ENCODE measurements around the gene CBY1.

The CBY1 gene

DNA sequence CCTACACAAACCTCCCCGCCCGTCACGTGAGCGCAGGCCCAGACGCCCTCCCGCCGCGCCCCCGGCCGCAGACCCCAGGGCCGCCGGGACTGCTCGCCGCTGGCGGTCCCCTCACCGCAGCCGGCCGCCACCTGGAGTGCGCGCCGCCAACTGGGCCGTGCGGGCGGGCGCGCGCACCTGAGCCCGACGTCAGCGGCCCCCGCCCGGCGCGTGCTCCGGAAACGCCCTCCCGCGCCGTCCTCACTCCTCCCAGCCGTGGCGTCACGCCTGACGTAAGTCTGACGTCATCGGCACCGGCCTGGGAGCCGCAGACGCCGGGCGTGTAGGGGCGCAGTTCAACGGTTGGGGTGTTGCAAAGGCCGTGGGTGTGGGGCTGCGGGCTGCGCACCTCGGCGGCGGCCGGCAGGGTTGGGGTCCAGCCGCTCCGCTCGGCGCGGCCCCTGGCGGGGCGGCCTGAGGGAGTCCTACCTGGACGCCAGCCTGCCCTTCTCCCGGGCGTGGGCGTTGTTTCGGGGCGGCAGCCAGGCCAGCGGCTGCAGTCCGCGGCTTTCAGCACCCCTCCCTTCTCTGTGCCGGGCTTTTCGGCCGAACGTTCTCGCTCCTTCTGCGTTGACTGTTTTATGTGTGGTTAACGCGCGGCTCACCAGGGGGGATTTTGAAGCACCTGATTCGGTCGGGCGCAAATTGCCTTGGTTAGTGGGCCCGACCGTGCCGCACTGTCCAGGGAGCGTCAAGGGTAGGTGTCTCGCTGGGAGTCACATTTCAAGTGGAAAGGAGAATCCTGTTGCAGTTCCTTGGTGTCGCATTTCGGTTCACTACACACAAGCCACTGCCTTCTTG is 44.6 kb downstream of the CBY1 start, which contains the start of gene JOSD1:
Gene JOSD1, minus strand, starts transcription at position 155 of the 840 bp plus-strand sequence. CDS start 956 bp downstream, outside the sequence.
- peak; percentile 99 for DNase-seq (ENCODE audit: low spot score)

DNA sequence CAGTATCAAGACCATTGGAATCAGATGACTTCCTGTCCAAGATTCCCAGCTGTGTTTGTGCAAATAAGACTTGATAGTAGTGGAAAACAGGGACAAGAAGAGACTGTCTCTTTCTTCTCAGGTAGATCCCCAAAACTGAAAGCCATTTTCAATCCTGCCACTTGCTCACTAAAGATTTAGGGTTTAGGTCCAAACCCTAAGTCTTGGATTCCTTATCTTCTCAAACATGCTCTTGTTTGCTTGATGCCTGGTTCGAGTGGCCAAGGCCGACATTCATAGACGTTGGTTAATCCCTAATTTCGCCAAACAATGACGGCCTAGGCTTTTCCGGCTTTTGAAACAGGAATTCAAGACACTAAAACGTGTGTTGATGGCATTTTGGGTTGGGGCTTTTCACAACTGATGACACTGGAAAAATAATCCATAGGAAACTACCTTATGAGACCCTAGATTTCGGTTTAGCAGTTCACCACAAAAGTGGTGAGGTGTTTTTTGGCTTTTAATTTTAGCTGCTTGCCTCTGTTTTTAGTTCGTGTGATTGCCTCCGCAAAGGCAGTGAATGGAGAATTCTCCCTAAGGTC is 48.3 kb downstream of the CBY1 start:
- peak; percentile 58 for DNase-seq (ENCODE audit: low spot score)

DNA sequence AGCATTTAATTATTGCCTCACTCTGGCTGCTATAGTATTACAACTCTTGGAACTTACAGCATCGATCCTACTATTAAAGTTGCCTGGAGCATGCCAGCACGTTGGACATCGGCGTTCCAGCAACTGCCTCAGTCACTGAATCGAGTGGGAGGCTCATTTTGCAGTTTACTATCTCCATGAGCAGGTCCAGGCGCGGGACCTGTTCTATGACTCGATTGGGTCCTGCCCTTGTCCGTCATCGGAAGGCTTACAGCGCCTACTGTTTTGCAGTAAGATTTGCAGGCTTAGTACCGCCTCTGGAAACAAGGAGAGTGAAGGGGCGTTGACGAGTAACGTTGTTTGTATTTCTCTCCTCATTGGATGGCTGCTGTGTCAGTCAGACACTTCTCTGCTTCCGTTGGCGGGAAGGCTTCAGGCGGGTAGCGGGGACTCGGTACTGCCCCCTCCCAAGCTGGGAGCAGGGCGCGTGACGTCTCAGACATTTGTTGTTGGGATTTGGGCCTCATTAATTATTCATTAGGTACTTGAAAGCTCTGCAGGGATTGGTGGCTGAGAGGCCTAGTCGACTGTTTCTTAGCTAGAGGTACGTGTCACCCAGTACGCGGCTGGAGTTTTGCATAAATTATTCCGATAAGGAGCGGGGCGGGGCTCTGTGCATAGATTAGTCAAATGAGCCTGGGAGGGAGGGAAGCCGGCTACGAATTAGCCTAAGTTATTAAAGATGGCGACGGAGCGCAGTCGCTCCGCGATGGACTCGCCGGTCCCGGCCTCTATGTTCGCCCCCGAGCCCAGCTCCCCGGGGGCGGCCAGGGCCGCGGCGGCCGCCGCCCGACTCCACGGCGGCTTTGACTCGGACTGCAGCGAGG is 49.0 kb downstream of the CBY1 start, which contains the start of gene GTPBP1:
Gene GTPBP1, plus strand, starts transcription at position 710 of the 866 bp plus-strand sequence. Its CDS starts 12 bp downstream, at position 722.
- peak; percentile 100 for DNase-seq (ENCODE audit: low spot score)

DNA sequence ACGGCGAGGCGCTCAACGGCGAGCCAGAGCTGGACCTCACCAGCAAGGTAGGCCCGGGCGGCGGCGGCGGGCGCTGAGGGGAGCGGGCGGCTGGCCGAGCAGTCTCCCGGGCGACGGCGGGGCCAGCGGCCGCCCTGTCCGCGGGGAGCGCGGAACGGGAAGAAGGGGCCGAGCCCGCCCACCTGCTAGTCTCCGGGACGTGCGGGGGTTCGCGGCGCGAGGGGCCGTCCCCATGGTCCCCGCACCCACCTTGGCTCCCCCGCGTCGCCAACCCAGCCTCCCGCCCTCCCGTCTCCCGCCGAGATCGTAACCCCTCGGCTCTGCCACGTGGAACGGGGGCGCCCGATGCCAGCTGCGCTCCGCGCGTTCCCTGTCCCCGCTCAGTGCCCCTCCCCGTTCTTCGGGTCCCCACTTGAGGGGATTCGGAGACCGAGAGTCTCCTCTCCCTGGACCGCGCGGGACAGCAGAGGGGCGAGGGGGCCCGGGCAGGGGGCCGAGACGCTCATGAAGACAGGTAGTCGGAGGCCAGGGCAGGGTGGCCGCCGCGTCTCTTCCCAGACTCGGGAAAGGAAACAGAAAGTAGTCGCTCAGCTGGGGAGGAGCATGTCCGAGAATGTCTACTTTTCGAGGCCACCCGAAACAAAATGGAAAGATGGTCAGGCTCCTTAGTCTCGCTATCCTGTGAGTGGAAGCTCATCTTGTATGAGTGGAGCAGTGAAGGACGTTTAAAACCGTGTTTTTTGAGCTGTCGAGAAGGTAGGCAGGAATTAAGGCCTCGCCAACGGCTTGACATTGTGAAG is 49.9 kb downstream of the CBY1 start:
- peak; percentile 60 for DNase-seq (ENCODE audit: low spot score)

DNA sequence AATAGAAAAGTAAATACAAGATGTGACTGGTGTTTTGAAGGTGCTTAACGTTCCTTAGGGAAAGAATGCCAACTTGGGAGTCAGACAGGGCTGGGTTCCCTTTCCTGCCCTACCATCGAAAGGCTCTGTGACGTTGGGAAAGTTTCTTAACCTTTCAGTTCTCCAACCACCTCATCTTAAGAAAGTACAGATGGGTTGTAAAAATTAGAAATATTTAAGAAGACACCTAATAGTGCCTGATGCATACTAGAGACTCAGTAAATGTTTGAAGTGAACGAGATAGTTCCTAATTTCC is 50.4 kb downstream of the CBY1 start:
- DNase-seq (ENCODE audit: low spot score): no peak

DNA sequence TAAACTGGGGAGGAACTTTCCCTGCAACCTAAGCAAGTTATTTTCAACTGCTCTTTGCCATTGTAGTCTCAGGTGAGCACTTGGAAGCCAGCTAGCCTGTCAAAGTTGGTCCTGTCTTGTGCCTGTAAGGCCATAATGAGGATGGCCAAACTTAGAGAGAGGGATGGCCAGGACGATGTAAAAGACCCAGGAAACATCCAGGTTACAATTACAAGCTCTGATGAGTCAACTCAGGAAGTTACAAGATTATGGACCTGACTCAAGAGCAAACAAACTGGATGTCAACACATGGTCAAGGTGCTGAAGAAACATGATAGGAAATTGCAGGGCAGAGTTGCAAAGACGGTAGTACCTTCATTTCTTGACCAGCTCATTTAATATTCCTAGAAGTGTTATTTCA is 50.9 kb downstream of the CBY1 start:
- DNase-seq (ENCODE audit: low spot score): peak; percentile 72

DNA sequence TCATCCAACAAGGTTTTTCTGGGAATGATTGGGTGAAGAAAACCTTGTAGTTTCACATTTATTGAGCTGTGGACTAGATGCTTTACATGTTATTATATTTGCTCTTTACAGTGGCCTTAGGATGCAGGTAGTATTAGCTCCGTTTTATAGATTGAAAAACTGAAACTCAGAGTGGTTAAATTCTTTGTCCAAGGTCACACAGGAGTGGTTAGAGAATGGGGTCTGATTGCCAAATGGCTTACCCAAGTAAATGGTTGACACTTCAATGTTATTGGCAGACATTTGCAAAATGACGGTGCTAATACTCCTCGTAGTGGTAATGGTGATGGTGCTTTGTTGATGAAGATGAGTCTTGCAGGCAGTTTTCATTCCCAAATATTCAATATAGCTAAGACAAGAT is 51.5 kb downstream of the CBY1 start:
- DNase-seq (ENCODE audit: low spot score): peak; percentile 37

DNA sequence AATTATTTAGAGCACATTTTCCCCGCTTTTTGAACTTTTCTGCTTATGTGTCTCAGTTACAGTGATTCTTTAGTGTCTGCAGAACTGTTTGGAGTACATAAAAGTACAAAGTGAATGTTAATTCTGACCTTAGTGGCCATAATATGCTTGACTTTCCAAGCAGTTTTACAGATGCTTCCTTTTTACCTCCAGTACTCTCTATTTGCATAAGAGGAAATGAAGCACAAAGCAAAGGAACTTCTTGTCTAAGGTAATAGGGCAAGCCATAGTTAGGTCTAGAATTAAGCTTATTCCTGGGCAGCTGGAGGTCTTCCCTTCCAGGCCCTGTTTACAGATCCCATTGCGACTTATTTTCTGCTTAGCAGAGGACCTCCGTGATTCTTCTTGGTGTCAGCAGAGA is 52.9 kb downstream of the CBY1 start:
- DNase-seq (ENCODE audit: low spot score): no peak

DNA sequence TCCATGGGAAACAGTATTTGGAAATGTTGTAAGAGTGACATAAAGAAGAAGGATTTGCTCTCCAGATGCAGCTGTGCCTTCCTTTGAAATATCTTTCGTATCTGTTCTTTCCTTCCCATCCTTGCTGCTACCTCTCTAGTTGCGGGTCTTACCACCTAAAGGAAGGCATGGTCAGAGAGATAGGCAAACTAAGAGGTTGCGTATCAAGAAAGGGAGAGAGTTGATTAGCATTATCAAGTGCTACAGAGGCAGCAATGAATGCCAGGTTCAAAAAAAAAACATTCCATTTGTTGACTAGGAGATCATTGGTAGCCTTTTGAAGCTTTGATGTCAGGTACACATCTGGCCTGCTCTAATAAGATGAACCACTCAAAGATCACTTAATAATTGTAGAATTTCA is 53.9 kb downstream of the CBY1 start:
- peak; percentile 77 for DNase-seq (ENCODE audit: low spot score)

DNA sequence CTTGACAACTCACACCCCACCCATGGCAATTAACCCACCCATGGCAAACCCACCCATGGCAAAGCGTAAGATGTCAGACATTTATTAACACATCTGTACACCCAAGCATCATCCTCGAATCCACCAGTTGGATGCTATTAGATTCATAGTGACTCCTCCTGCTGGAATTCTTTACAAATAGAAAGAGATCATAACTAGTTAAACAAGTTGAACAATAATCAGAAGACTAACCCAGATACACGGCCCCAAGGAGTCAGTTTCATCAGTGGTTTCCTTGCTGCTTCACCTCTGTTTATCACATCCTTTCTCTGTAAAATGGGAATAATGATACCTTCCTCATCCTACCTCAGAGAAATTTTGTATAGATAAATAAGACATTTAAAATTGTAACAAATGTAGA is 54.4 kb downstream of the CBY1 start:
- no peak for DNase-seq (ENCODE audit: low spot score)

DNA sequence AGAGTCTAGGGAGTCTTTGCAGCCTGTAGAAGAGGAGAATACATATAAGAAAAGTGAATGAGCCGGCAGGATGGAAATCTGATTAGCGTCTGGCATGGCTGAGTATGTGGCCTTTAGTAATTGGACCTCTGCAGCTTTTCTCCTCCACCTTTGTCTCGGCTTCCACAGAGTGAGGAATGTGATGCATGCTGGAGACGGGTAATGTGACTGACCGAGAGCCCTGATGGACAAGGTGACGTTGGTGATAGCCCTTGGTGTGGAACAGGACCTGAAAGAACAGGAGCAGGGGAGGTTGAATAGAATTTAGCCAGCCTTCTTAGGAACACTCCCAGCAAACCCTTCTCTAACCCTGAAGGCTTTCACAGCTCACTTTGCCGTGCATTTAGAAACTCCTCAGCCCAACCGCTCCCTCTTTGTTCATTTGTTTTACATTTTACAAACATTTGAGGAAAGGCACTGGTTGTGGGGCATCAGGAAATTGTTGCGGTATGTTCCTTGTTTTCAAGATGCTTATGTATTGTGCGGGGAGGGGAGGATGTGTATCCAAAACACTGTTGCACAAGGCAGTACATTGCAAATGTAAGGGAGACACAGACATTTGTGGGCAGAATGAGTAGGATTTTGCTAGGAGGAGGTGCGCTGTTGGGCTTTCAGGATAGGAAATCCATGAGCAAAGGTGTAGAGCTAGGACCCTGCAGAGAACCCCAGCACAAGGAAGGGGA is 56.2 kb downstream of the CBY1 start:
- DNase-seq (ENCODE audit: low spot score): no peak

DNA sequence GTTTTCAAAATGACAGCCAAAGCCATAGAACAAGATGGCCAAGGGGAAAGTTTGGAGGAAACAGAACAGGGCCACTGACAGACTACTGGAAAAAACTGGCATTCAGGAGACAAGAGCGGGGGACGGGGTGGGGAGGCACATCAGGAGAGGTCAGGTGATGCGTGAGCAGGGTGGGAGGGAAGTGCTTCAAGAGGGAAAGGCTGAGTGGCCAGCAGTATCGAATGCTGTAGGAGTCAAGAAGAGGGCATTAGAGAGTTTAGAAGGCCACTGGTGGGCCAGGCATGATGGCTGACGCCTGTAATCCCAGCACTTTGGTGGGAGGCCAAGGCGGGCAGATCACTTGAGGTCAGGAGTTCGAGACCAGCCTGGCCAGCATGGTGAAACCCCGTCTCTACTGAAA is 57.5 kb downstream of the CBY1 start:
- DNase-seq (ENCODE audit: low spot score): no peak

DNA sequence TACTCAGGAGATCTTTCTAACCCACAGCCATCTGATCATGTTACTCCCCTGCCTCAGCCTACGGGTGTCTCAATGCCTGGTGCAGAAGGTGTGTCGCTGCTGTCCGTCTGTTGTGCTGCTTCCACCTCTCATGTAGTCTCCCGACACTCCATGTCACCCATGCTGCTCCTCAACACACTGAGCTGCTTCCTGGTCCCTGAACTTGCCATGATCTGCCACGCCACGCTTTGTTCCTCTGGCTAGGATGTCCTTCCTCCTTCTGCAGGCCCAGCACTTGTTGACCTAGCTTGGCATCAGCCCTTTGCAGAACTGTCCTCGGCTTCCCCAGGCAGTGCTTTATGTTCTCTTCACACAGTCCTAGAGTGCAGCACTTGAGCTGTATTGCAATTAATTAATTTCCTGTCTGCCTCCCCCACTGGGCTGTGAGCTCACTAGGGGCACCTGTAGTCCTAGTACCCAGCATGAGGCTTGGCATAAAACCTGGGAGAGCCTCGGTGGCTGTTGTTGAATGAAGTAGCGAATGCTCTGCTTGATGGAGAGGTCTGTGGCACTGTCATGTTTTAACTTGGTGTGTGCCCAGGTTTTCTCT is 58.8 kb downstream of the CBY1 start:
- no peak for DNase-seq (ENCODE audit: low spot score)

DNA sequence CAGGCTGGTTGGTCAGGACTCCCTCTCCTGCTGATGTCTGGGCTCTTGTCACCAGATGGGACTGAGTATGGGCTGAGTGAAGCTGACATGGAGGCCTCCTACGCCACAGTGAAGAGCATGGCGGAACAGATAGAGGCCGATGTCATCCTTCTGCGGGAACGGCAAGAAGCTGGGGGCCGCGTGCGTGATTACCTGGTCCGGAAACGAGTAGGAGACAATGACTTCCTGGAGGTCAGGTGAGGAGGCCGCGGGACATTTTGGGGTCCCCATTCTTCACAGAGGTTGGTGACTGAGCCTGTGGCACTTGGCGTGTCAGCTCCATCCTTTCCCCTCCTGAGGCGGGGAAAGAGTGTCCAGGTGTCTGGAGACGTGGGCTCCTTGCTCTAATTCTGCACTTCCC is 59.4 kb downstream of the CBY1 start:
- DNase-seq (ENCODE audit: low spot score): no peak

DNA sequence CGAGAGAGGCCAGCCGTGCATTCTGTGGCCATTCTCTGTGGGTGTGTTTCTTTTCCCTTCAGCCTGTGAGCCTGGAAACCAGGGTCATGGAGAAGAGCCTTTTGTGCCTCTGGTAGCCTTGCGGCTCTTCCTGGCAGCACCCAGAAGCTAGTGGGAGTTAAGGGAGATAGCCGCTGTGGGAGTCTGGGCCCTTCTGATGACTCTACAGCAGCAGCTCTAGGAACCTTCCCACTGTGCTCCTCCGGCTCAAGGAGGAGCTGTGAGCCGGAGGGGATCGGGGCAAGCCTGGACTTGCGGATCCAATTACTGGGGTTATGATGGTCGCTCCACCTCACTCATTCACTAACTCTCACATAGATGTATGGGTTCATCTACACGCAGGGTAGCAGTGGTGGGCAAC is 59.8 kb downstream of the CBY1 start:
- DNase-seq (ENCODE audit: low spot score): no peak

DNA sequence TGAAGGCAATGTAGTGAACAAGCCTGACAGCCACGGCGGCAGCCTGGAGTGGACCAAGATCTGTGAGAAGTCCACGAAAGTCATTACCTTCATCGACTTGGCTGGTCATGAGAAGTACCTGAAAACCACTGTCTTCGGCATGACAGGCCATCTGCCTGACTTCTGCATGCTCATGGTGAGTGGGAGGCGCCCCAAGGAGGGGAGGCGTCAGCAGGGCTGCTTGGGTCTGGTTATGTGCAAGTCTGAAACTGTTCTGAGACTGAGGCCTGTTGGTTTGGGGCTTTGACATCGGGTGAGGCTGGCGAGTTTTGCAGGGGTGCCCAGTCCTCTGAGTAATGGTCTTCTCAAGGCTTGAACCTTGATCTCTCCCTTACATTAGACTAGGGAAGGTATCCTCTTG is 60.4 kb downstream of the CBY1 start:
- DNase-seq (ENCODE audit: low spot score): peak; percentile 55

DNA sequence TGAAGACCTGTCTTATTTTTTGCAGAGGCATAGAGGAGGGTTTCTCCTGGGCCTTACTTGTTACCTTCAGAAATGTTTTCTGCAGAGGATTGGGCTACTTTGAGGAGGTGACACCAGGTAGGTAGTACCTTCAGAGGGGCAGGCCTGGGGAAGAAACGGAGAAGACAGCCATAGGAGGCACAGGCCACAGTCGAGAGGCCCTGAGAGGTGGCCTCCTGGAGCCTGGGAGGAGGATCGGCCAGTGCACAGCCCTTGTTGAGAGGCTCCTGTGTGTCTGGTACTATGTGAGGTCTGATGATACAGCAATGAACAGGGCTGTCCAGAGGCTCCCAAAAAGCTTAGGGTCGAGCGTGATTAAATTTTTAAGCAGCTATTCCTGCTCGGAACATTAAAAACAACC is 60.8 kb downstream of the CBY1 start:
- DNase-seq (ENCODE audit: low spot score): no peak

DNA sequence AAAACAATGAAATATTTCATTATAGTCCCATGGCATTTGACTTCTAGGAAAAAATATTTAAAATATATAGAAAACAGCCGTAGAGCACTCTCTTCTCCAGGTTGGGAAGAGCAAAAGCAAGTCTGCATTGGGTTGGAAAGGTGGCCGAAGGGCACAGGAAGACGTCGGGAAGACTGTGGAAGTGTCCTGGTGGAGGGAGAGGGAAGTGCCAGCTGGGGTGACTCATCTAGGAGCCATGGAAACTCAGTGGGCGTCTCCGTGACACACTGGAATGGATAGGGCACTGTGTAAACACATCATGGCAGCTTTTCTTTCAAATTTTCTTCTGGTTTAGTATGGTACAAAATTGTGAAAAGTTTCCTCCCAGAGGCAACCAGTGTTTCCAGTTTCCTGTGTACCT is 62.0 kb downstream of the CBY1 start:
- peak; percentile 52 for DNase-seq (ENCODE audit: low spot score)

DNA sequence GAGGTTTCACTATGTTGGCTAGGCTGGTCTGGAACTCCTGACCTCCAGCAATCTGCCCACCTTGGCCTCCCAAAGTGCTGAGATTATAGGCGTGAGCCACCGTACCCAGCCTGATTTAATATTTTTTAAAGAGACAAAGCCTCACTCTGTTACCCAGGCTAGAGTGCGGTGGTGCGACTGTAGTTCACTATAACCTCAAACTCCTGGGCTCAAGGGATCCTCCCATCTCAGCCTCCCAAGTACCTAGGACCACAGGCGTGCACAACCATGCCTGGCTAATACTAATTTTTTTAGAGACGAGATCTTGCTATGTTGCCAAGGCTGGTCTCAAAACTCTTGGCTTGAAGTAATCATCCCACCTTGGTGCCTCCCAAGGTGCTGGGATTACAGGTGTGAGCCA is 62.8 kb downstream of the CBY1 start:
- no peak for DNase-seq (ENCODE audit: low spot score)

DNA sequence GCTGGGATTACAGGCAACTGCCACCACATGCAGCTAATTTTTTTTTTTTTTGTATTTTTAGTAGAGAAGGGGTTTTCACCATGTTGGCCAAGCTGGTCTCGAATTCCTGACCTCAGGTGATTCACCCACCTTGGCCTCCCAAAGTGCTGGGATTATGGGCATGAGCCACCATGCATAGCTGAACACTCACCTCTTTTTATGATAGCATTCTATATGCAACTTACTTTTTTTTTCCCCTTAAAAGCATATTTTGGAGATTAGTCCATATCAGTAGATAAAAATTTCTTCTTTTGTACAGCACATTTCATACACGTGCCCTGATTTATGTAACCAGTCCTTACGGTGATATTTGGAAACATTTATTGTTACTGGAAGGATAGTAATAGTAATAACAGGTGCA is 63.9 kb downstream of the CBY1 start:
- no peak for DNase-seq (ENCODE audit: low spot score)

DNA sequence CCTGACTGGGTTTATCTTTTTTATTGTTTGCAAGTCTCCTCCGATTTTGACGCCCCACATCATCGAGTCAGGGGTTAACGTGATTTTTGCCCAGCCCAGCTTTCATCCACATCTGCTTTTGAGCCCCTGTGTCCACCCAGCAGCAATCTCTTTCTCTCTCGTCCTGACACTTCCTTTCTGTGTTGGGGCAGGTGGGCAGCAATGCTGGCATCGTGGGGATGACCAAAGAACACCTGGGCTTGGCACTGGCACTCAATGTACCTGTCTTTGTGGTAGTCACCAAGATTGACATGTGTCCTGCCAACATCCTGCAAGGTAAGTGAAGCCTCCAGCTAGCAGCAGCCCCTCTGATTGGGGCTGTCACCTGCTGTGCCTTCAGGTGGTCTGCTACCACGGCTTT is 65.1 kb downstream of the CBY1 start:
- no peak for DNase-seq (ENCODE audit: low spot score)

Measured in hematopoietic multipotent progenitor cell treated with erythropoietin and hydrocortisone succinate and interleukin-3 and kit ligand, for 17 days (in vitro differentiated cells).